ENCODE results near the gene CCR5. TPM values are rescaled to one million over a fixed set of nuclear protein-coding genes. Genes with fewer than 3 reads are reported as not detected.
"Not testable (repeated sequence)": the region's sequence is repeated elsewhere in the genome, so short reads cannot be mapped to it uniquely, and the experiment has no call there.

Gene CCR5
- total RNA-seq, 1 experiment from 2014 or later, result not detected

GRCh38 chr3:46389306-46389705 is 18.6 kb downstream of the CCR5 start:
- Histone ChIP-seq H3K4me1 (ENCODE audit: control insufficient read depth, insufficient read depth, low read length) (no peaks in the 10 kb centered on the region), H3K27ac (ENCODE audit: low read length) (no peak overlapping the region), H3K36me3 (ENCODE audit: control insufficient read depth, insufficient read depth, low read length) (no peaks in the 10 kb centered on the region), H3K4me3 (ENCODE audit: low read depth in 2 of 2, low read length in 2 of 2) (no peak overlapping the region), H3K27me3 (ENCODE audit: control insufficient read depth, insufficient read depth, low read length) (no peaks in the 10 kb centered on the region), H3K9me3 (ENCODE audit: control insufficient read depth, insufficient read depth, low read depth, low read length) (no peaks in the 10 kb centered on the region)
- ATAC-seq (no peak), DNase-seq (ENCODE audit: low read depth, low spot score) (no peak)
- TF ChIP-seq REST (IDR thresholded peaks at IDR 0.05; ENCODE audit: insufficient read depth in 1 of 2, low read depth in 2 of 2, low read length in 1 of 2), result no peak
- no peak for TF ChIP-seq CTCF (IDR thresholded peaks at IDR 0.05)
- no peak for TF ChIP-seq SIN3A (IDR thresholded peaks at IDR 0.05; ENCODE audit: borderline replicate concordance, insufficient read depth, low read depth, low read length)
- no peak for TF ChIP-seq TCF7L2 (IDR thresholded peaks at IDR 0.05; ENCODE audit: low read depth, low read length)
- TF ChIP-seq POLR2AphosphoS5 (IDR thresholded peaks at IDR 0.05; ENCODE audit: low read depth, low read length), result no peak
- POLR2A ChIA-PET, result no interaction called here
- intact Hi-C loops (cut with micrococcal nuclease; ENCODE audit: unreplicated experiment) (no loop called here), in situ Hi-C loops (cut with HindIII; ENCODE audit: low pct_unique_long_range_greater_than_20kb, low sequenced_read_pairs) (no loop called here)
- no TSS peak for BruUV-seq (replicated peaks)
- CTCF ChIA-PET, result no interaction called here

GRCh38 chr3:46391526-46391925 is 20.8 kb downstream of the CCR5 start:
- in situ Hi-C loops (cut with HindIII; ENCODE audit: low pct_unique_long_range_greater_than_20kb, low sequenced_read_pairs); H3K27ac ChIP-seq (ENCODE audit: low read length); H3K4me3 ChIP-seq (ENCODE audit: low read depth in 2 of 2, low read length in 2 of 2); ATAC-seq; H3K9me3 ChIP-seq (ENCODE audit: control insufficient read depth, insufficient read depth, low read depth, low read length); H3K4me1 ChIP-seq (ENCODE audit: control insufficient read depth, insufficient read depth, low read length); POLR2A ChIA-PET; CTCF ChIA-PET; BruUV-seq (replicated peaks); intact Hi-C loops (cut with micrococcal nuclease; ENCODE audit: unreplicated experiment); DNase-seq (ENCODE audit: low read depth, low spot score); H3K36me3 ChIP-seq (ENCODE audit: control insufficient read depth, insufficient read depth, low read length); H3K27me3 ChIP-seq (ENCODE audit: control insufficient read depth, insufficient read depth, low read length): not testable (repeated sequence)

- H3K4me3 ChIP-seq (ENCODE audit: low read depth in 2 of 2, low read length in 2 of 2), result no peak overlapping the region
- ChIA-PET CTCF (no interaction called here), POLR2A (no interaction called here)
- TF ChIP-seq REST (IDR thresholded peaks at IDR 0.05; ENCODE audit: insufficient read depth in 1 of 2, low read depth in 2 of 2, low read length in 1 of 2), result no peak
- no peak for TF ChIP-seq CTCF (IDR thresholded peaks at IDR 0.05)
- no peak for TF ChIP-seq TCF7L2 (IDR thresholded peaks at IDR 0.05; ENCODE audit: low read depth, low read length)
- no peak for TF ChIP-seq POLR2AphosphoS5 (IDR thresholded peaks at IDR 0.05; ENCODE audit: low read depth, low read length)
- TF ChIP-seq SIN3A (IDR thresholded peaks at IDR 0.05; ENCODE audit: borderline replicate concordance, insufficient read depth, low read depth, low read length), result no peak
- H3K4me1 ChIP-seq (ENCODE audit: control insufficient read depth, insufficient read depth, low read length), result no peaks in the 10 kb centered on the region
- H3K36me3 ChIP-seq (ENCODE audit: control insufficient read depth, insufficient read depth, low read length), result no peaks in the 10 kb centered on the region
- BruUV-seq (replicated peaks), result no TSS peak
- ATAC-seq, result no peak
- H3K9me3 ChIP-seq (ENCODE audit: control insufficient read depth, insufficient read depth, low read depth, low read length), result no peaks in the 10 kb centered on the region
- DNase-seq (ENCODE audit: low read depth, low spot score), result no peak
- in situ Hi-C loops (cut with HindIII; ENCODE audit: low pct_unique_long_range_greater_than_20kb, low sequenced_read_pairs), result no loop called here
- H3K27ac ChIP-seq (ENCODE audit: low read length), result no peak overlapping the region
- intact Hi-C loops (cut with micrococcal nuclease; ENCODE audit: unreplicated experiment), result no loop called here
- no peaks in the 10 kb centered on the region for H3K27me3 ChIP-seq (ENCODE audit: control insufficient read depth, insufficient read depth, low read length)
Observed at GRCh38 chr3:46393011-46393410, 22.3 kb downstream of the CCR5 start.

Data from Panc1 (cell line).